Left kidney (tissue), 2 donors: ENCODE results near the gene KLF13. TPM values are rescaled to one million over a fixed set of nuclear protein-coding genes. Genes with fewer than 3 reads are reported as not detected.

Experiments used
- DNase-seq: peaks from one replicate; pipeline ENCODE4 v3.0.0-alpha.2; 2013
- polyA plus RNA-seq: library from polyadenylated mRNA; unstranded; fragments of 120-200 nt; gene quantifications from one replicate; pipeline ENCODE4 v1.2.1, GENCODE V29; 2013; ENCODE audit not compliant: insufficient read length

The KLF13 gene
- polyA plus RNA-seq, 1 donor = 70.1 TPM

DNA sequence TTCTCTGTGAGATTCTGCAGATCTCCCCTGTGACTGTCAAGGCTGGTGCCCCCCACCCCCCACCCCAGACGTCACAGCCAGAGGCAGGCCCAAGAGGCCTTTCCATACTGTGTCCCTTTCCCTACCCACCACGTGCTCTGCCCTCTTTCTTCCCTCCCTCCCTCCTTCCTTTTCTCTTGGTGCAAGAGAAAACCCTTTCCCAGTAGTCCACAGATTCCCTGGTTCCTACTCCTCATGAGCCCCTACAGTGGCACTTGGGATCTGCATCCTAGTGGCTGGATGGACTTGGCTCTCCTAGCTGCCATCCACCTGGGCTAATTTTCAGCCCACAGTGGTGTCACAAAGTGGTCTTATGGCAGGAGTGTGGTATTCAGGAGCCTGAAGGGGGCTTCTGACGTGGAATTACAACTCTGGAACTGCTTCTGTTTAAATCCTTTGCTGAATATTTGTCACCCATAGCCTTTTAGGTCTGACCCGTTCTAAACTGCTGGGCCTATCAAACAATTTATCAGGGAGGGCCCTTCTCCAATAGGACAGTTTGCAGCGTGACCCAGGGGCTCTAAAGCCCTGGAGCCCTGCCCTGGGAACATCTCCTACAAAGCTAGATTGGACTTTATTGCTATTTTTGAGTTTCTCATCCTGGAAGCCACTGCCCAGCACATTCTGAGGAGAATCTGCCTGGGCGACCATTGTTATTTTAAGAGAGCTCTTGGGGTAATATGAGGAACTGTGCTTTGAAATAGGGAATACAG is 35.3 kb downstream of the KLF13 start:
- no peak for DNase-seq

DNA sequence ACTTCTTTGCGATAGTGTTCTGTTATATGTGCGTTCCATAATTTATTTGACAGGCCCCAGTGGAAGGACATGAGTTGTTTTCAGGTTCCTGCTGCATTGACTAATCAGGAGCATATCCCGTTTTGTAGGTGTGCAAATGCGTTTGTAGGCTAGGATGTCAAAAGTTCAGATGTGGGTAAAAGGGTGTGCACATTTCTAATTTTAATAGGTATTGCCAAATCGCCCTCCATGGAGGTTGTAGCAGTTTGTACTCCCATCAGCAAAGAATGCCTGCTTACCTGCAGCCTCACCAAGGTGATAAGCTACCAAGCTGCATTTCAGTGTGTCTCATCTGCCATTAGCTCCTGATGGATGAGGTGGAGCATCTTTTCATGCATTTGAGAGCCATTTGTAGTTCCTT is 36.3 kb downstream of the KLF13 start:
- no peak for DNase-seq

DNA sequence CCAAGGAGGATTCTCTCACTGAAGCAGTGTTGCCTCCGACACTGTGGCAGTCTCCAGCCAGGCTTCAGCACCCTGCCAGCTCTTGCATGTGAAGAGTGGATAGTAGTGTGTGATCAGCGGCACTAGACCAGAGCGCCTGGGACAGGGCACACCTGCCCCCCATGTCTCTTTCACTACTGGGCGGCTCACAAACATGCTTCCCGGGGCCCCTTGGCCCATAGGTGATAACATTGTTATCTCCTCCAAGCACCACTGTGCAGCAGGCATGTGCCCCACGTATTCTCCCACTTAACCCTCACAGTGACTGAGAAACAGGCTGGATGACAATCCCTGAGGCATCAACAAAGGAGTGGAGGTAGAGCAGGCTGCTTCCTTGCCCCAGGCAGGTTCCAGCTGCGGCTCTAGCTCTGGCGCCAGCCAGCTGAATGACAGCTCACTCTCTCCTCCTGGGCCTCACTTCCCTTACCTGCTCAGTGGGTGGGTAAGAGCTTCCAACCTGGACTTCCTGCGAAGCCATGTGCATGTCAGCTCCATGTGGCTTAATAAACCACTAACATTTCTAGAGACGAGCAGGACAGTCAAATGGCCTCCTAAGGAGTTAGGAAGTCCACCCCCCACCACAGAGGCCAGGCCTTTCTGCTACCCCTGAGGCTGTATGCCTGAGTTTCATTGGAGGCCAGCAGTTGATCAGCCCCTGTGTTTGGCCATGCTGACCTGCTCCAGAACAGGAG is 37.8 kb downstream of the KLF13 start:
- no peak for DNase-seq

DNA sequence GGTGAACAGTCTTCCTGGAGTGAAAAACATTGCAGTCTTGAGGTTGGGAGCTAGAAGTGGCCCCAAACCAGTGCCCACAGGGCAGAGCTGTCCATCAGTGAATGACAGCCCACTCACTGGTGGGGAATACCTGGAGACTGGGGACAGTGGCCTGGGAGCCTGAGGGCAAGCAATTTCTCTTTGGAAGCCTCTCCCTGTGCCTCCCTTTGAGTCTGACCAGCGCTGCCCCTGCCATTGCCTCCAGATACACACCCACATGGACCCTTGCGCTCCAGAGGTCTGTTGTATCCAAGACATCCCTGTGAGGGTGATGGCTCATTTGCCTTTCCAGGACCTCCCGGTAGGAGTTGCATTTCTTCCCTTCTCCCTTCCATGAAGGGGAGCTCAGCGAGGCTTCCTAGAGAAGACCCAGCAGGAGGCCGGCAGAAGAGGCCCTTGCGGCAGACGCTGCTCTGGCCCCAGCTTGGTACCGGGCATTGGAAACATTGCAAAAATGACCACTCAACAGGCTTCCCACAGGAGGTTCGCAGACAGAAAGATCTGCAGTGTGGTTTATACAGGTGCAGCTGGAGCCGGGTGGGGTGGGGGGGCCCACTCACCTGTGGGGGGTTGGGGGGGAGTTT is 38.5 kb downstream of the KLF13 start:
- no peak for DNase-seq

DNA sequence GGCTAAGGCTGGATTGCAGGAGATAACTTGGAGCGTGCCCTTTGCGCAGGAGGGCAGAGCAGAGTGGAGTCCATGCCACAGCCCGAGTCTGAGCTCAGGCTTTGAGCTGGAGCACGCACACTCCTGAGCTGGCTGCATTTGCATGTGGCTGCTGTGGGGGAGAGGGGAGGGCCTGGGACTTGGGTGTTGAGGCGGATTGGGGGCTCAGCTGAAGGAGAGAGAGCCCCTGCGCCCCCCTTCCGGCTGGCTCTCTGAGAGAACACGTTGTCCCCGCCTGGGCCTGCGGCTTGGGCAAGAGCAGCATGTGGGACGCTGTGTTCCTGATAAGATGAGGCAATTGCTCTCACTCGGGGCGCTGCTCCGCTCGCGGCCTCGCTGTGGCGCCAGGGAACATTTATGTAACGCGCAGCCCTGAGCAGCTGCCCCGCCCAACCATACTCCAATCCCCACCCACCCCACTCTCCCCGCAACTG is 39.1 kb downstream of the KLF13 start:
- DNase-seq = peak; percentile 49

DNA sequence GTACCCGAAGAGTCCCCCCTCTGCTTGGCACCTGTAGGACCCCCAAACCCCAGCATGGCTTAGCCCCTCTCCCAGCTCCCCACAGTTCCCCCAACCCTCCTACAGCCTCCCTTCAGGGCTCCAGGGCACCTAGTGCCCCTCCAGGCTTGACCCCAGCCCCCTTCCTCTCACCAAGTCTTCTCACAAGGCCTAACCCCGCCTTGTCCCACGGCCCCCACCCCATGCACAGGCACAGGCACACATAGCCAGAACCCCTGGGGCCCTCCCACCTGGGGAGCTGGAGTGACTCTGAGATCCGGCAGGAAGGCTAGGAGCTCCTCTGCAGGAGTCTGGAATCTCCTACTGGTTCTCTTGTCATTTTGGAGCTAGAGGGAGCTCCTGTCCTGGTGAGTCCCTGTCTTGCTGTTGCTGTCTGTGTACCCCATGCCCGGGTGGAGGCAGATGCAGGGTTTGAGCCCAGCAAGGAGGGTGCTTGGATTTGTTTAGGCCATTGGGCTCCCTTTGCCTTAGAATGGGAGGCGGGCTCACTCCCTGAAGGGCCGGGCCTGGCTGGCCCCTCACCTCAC is 39.6 kb downstream of the KLF13 start:
- no peak for DNase-seq

DNA sequence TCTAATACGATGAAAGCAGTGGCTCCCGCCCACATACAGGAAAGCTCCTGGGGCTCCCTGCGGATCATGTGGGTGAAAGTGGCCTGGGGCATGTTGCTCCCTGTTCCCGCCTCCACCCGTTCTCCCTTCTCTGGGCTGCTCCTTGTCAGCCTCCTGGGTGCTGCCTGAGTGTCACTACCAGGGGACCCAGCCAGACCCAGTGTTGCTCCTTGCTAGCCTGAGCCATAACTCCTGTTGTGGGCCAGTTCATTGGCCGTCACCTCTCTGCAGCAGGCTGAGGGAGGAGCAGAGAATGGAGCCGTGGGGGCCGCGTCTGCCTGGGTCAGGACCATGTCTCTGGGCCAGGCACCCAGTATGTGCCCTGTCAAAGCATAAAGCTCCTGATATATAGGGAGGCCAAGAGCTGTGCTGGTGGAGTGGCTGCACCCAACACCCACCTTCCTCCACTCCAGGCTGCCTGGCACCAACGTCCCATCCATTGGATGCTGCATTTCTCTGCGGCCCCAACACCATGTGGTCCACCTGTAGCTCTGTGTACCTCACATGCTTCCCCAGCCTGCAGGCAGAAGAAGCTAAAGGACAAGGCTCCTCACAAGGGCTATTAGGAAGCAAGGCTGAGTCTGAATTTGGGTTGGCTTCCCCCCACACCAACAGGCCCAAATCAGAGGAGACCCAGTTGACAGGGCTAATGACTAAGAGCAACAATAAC is 40.5 kb downstream of the KLF13 start:
- no peak for DNase-seq

DNA sequence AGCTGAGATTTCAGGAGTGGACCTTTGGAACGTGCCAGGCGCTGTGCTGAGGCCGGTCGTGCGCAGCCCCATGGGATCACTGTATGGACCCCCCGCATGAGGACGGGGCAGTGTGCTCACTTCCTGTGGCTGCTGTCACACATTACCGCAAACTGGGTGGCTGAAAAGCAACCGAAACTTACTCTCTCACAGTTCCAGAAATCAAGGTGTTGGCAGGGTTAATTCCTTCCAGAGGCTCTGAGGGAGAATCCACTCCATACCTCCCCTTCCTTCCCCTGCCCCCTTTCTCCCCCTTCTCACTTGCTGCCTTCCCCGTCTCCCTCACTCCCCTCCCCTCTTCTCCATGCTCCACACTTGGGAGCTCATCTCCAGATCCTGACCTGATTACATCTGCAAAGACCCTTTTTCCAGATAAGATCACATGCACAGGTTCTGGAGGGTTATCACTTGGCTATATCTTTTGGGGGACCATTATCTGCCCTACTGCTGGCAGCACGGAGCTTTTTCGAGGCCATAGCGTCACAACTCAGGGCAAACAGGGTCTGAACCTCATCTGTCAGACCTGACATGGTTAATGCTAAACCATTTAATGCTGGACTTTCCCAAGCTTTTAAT is 41.2 kb downstream of the KLF13 start:
- DNase-seq = no peak

DNA sequence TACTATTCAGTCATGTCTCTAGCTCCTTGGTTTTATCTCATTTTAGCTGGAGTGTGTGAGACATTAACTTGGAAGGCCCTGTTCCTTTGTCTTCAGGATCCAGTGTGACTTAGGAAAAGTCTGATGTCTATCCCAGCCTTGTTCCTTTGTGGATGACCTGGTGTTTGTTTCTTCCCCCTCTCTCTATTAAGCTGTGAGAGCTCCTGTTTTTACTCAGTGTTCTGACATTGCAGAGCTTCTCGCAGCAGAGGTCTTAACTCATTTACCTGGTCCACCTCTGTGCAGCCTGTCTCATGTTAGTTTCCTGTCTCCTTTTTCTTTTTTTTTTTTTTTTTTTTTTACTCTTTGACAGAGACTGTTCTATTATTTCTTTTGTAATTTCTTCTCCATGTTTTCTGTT is 43.1 kb downstream of the KLF13 start:
- DNase-seq = no peak

DNA sequence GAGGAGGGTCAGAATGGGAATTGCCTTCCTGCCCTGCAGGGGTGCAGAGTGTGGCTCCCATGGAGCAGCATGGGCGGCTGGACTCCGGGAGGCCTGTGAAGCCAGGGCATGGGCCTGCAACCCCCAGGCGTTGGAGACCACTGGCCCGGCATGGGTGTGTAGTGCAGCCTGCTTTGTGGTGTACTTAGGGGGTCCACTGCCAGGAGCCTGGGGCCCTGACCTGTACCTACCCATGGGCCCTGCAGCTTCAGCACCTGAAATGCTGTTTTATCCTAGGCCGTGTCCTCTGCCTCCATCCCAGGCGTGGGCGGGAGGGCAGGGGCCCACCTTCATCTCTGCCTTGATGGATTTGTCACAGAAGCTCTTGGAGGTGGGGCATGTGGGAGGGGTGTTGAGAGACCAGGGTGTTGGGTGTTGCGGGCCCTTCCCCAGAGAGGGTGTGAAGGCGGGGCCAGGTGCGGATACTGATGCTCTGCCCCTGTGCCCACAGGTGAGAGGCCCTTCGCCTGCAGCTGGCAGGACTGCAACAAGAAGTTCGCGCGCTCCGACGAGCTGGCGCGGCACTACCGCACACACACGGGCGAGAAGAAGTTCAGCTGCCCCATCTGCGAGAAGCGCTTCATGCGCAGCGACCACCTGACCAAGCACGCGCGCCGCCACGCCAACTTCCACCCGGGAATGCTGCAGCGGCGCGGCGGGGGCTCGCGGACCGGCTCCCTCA is 45.0 kb downstream of the KLF13 start:
- no peak for DNase-seq

DNA sequence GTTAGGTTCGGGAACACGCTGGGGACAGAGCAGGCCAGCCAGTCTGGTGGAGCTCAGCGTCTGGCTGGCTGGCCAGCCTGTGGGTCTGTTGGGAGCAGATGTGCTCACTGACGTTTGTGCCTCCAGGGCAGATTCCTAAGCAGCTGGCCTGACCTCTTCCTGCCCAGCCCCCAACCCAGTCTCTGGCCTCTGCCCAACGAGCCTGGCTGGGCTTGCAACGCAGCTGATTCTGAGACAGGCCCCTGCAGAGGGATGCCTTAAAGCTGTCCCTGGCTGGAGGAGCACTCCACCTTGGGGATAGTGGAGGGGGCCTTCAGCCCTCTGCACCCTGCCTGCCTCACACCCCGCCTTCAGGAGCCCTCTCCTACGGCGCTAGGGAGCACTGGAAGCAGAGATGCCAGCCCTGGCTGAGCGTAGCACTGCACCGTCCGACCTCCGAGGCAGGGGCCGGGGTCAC is 46.0 kb downstream of the KLF13 start:
- DNase-seq = no peak

DNA sequence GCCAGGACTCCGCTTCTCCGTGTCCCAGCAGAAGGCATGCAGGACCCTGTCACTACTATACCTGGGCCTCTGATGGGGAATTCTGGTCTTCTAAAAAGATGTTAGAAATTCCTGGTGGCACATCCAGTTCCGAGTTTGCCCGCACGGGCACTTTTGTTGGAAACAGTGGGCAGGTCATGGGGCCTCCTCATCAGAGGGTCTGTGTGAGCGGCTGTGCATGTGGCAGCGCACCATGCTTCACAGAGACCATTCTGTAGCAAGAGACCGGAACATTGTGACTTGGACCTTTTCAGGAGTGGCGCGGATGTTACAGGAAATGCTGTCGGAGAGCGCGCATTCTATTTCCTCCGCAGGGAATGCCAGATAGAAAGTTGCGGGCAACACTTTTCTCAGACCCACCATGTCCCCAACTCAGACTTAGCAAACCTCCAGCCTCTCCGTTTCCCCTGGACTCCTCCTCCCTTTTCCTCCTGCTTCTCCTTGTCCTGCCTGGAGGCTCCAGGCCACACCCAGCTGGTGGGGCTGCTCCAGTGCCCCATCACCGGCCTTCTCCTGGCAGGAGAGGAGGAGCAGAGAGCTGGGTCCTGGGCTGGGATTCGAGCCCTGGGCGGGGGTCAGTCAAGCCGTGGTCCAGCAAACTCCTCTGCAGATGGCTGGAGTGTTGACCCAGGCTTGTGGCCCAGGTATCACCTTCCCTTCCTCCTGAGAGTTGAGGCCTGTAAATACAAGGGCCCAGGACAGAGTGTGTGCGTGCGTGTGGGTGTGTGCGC is 46.6 kb downstream of the KLF13 start:
- no peak for DNase-seq

DNA sequence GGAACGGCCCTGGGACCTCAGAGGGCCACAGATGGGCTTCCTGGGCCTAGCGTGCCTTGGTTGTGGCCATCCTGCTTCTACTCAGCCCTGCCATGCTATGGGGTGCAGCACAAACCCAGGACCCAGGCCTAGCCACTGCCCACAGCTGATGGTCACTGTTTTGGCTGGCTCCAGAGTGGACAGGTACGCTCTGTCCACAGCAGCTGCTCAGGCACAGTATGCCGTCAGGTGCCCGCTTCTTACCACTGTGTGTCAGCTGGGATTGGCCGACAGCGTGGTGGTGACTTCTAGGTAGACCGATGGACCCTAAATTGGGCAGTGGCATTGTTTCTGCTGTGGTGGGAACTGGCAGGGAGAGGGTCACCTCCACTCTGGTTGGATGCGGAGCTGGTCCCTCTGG is 47.3 kb downstream of the KLF13 start:
- DNase-seq = no peak

DNA sequence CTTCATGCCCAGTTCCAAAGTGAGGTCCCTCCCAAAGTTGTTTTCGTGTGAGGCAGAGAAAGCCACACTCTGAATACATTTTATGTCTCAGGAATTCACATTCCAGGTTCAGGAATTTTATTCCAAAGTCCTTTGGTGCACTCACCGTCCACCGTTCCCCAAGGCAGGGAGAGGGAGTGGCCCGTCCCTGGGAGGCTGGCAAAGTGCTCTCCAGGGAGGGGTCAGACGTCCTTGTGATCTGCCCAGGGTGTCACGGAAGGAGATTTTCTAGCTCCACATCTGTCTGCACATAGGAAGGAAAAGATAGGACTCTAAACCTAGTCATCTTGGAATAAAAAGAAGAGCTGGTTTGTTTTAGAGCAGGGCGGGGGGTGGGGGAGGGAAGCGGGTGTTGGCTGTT is 47.9 kb downstream of the KLF13 start:
- DNase-seq = no peak

DNA sequence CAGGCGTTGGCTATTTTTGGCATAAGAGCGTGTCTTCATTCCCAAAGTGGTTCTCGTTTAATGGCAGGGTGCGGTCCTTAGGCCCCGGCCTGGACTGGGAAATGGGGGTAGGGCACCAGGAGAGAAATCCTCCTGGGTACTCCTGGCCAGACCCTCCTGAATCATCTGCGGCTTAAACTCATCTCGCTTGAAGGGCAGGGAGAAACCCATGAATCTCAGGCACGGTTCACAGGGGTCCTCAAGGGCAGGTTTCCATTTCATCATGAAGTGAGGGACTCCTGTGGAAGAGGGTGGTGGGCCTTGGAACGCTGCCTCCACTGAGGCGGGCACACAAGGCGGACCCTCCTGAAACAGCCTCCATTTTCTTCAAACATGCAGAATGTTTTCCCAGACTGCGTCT is 48.4 kb downstream of the KLF13 start:
- DNase-seq = no peak

DNA sequence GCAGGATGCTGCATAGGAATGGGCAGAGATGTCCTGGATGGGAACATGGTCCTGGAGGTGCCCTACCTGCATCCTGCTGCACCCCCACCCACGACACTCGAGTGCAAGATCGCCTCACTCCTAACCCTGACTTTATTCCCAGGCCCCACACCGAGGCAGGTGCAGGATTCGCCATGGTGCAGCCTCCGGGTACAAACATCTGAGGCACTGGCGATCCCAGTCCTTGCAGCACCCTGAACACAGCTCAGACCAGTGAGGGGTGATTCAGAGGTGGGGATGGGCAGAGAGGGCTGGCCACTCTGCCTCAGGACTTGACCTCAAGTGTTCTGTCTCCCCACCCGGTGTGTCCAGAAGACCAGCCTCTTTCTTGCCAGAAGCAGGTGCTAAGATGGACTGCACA is 49.1 kb downstream of the KLF13 start:
- no peak for DNase-seq

DNA sequence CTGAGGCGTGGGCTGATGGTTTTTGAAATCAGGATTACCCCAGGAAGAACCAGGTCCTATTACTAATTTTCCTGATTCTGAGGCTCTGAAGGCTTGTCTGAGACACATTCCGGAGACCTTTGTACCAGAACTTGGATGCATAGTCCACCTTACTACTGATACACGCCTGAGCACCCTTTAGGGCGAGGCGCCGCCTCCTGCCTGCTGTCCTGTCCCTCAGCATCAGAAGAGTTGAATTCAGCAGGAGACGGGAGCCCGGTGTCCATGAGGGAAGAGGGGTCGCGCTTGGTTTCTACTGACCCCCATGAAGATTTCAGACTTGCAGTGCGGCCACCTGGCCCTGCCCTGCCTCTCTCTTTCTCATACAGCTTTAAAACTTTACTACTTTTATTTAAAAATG is 49.9 kb downstream of the KLF13 start:
- no peak for DNase-seq

DNA sequence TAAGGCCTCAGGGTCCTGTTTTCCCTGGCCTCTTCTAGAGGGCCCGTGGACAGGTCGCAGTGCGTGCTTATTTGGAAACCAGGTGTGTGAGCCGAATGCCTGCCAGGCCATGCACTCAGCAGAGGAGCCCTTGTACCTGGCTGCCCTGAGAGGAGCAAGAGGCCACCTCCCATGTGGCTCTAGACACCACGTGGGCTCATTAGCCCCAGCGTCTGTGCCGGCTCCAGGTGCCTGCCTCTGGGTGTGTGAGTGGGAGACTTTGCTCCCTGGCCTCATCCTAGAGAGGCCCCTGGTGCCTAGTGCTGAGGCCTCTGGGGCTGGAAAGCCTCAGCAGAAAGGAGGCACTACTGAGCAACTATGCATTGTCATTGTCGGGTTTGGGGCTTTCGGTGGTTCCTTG is 50.4 kb downstream of the KLF13 start:
- no peak for DNase-seq

DNA sequence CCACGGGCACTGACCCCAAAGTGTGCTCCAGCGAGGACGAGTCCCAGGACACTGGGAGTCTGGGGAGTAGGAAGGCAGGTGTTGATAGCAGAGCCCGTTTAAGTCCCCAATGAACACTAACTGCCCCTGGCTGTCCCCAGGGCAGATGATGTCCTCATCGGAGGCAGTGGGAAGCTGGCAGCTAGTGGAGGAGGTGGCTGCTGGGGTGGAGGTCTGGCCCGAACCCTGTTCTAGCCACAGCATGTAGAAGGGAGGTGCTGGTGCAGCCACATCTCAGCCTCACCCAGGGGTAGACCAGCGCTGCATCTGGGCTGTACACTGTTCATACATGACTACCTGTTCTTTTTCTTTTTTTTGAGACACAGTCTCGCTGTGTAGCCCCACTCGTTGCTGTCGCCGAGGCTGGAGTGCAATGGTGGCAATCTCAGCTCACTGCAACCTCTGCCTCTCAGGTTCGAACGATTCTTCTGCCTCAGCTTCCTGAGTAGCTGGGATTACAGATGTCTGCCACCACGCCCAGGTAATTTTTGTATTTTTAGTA is 51.8 kb downstream of the KLF13 start:
- no peak for DNase-seq

DNA sequence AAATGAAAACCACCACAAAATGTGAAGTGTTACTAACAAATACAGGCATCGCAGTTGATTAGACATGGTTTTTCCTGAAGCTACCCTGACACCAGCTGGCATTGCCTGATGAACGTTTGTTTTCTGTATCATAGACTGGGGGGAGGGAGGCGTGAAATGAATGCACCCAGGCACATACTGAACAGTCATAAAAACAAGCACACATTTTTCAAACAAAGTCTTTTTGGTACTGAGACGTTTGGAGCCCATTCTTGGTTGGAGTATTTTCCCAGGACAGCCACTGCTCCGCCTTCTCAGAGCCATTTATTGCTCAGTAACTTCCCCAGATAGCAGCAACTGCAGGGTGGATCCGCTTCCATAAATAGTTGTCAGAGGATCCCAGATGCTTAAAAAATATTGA is 52.4 kb downstream of the KLF13 start:
- DNase-seq = no peak
